ENCODE measurements around the gene C9orf78. TPM values are rescaled to one million over a fixed set of nuclear protein-coding genes. Genes with fewer than 3 reads are reported as not detected.

Gene C9orf78
- total RNA-seq, 4 donors from 2014 or later, result 30.2 to 42.2 (median 36.2) TPM

DNA sequence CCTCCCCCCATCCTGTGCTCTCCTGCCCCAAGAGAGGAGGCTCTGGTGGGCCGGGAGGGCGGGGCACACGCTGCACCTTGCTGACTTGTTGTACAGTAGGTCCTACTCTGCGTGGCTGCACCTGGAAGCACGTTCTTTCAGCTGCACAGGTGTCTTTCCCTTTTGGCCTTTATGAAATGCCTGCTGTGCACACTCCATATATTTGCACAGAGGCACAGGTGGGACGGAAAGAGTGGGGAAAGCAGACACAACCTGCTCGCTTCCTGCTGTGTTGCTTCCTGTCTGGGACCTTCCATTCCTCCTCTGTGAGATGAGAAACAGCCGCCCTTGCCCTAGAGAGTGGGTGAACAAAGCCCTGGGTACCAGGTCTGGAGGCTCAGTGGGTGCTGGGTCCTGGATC lies 5.0 kb upstream of the C9orf78 start:
- no peak for DNase-seq
- H3K9me3 ChIP-seq, result no peaks in the 10 kb centered on the region
- TF ChIP-seq, protein P1, sequence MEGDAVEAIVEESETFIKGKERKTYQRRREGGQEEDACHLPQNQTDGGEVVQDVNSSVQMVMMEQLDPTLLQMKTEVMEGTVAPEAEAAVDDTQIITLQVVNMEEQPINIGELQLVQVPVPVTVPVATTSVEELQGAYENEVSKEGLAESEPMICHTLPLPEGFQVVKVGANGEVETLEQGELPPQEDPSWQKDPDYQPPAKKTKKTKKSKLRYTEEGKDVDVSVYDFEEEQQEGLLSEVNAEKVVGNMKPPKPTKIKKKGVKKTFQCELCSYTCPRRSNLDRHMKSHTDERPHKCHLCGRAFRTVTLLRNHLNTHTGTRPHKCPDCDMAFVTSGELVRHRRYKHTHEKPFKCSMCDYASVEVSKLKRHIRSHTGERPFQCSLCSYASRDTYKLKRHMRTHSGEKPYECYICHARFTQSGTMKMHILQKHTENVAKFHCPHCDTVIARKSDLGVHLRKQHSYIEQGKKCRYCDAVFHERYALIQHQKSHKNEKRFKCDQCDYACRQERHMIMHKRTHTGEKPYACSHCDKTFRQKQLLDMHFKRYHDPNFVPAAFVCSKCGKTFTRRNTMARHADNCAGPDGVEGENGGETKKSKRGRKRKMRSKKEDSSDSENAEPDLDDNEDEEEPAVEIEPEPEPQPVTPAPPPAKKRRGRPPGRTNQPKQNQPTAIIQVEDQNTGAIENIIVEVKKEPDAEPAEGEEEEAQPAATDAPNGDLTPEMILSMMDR (IDR thresholded peaks at IDR 0.05), result no peak
- TF ChIP-seq POLR2A (IDR thresholded peaks at IDR 0.05), result no peak
- H3K27me3 ChIP-seq, result no peaks in the 10 kb centered on the region
- peak overlapping the region in 1 of 4 donors; percentile 38 for H3K27ac ChIP-seq
- no peak overlapping the region for H3K4me3 ChIP-seq
- H3K36me3 ChIP-seq, result no peaks in the 10 kb centered on the region
- H3K4me1 ChIP-seq, result peaks cover 0 to 23% (median 6%) of the 10 kb centered on the region in 4 donors

DNA sequence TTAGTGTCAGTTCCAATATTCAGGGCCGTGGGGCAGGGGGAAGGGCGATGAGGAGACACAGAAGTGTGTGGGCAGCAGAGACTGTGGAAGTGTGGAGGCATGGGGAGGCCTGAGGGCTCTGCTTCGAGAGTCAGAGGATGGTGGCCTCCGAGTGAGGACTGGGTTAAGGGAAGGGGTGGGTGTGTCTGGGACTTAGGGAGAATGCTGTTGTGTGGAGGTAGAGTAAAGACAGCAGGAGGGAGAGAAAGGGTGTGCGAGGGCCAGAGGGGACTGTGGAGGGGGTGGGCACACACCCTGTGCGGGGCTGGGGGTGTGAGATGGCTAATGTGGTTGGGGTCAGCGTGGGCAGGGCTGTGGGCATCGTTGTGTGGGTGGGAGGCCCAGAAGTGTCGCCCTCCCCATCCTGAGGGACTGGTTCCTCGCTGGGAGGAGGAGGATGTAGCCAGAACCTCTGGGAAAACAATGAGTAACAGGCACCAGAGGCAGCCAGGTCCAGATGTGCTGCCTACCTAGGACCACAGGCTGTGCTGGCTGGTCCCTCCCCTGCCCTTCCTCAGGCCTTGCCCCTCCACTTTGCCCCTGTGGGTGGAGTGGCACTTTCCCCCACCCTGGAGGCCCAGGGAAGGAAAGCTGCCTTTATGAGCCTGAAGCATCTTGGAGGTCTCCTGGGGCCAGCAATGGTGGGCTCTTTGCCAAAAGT lies 4.4 kb upstream of the C9orf78 start:
- Histone ChIP-seq H3K27ac (peak overlapping the region in 1 of 4 donors; percentile 38), H3K36me3 (no peaks in the 10 kb centered on the region), H3K27me3 (no peaks in the 10 kb centered on the region), H3K9me3 (no peaks in the 10 kb centered on the region), H3K4me3 (no peak overlapping the region), H3K4me1 (peaks cover 0 to 24% (median 6%) of the 10 kb centered on the region in 4 donors)
- TF ChIP-seq POLR2A (IDR thresholded peaks at IDR 0.05), result no peak
- TF ChIP-seq, protein P1 (IDR thresholded peaks at IDR 0.05), result no peak
- DNase-seq, result no peak

DNA sequence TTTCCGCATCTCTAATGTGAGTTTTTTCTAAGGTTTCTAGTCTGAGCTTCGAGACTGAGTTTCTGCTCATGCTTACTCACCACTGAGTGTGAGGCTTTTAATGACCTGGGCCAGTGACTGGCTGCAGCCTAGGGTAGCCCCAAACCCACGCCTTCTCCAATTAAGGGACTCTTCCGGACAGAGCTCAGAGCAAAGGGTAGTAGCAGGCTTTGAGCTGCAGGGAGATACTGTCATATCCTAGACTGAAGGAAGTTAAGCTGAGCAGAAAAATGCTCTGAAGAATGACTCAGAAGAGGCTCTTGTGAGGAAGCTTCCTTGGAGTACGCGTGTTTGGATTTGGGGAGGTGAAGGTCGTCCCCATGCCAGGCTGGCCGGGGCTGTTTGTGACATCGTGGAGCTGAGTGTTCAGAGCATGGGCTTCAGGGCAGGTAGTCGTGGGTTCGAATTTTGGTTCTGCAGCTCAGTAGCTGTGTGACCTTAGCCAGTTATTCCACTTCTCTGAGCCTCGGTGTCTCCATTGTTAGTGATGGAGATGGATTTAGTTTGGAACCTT lies 3.7 kb upstream of the C9orf78 start:
- no peak for DNase-seq
- no peak for TF ChIP-seq POLR2A (IDR thresholded peaks at IDR 0.05)
- TF ChIP-seq, protein P1 (IDR thresholded peaks at IDR 0.05), result no peak
- no peak overlapping the region for H3K4me3 ChIP-seq
- H3K4me1 ChIP-seq, result peaks cover 0 to 31% (median 10%) of the 10 kb centered on the region in 4 donors
- no peaks in the 10 kb centered on the region for H3K36me3 ChIP-seq
- H3K27me3 ChIP-seq, result no peaks in the 10 kb centered on the region
- no peak overlapping the region for H3K27ac ChIP-seq
- no peaks in the 10 kb centered on the region for H3K9me3 ChIP-seq

DNA sequence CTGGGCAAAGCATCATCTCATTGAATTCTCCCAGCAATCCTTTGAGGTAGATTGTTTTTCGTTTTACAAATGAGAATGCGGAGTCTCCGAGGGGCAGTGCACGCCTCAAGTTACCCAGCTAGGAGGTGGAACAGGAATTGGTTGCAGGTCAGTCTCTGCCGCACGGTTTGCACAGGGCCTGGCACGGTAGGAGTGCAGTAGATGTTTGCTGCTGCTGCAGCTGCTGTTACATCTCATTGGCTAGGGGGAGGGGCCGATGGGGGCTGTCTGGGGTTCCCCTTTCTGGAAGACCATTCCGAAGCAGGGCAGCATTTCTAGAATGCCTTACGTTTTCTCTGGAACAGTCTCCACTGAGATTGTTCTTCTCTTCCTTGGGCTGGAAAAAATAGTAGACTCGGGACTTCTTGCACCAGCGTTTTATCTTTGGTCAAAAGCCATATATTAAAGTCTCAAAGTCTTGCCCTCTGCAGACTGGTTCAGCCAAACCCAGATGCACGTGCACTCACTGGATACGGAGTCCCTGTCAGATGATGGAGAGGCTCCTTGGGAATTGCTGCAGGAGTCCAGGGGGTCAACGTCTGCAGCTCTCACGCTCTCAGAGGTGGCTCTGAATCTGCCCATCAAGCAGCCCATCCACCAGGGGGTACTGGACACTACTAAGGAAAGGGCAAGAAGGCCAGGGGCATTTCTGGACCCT lies 1.4 kb upstream of the C9orf78 start:
- Histone ChIP-seq H3K27ac (peak overlapping the region in 1 of 4 donors; percentile 88), H3K27me3 (no peaks in the 10 kb centered on the region), H3K36me3 (peaks cover 0 to 18% (median 0%) of the 10 kb centered on the region in 3 donors), H3K4me3 (peak overlapping the region; percentile 69 to 94 (median 76)), H3K4me1 (peaks cover 0 to 36% (median 11%) of the 10 kb centered on the region in 4 donors), H3K9me3 (no peaks in the 10 kb centered on the region)
- peak in 2 of 3 donors; percentile 73 to 75 for DNase-seq
- TF ChIP-seq, protein P1 (IDR thresholded peaks at IDR 0.05), result no peak
- no peak for TF ChIP-seq POLR2A (IDR thresholded peaks at IDR 0.05)

DNA sequence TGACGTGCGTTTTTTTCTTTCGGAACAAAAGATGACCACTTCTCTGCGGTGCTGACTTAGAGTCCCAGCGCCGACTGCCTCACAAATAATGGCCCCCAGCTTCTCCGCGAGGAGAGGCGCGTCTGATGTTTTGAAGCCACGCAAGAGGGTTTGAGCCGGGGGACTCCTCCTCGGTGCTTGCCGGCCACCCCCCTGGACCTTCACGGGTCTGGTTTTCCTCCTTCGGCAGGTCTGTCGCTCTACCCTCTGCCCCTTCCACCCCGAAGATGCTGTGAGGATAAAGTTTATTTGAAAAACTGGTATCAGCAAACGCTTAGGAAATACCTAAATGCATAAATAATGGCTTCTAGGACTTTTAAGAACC lies 767 bp upstream of the C9orf78 start:
- no peaks in the 10 kb centered on the region for H3K9me3 ChIP-seq
- H3K27me3 ChIP-seq, result no peaks in the 10 kb centered on the region
- DNase-seq, result no peak
- H3K4me1 ChIP-seq, result peaks cover 0 to 36% (median 11%) of the 10 kb centered on the region in 4 donors
- peak overlapping the region; percentile 69 to 94 (median 76) for H3K4me3 ChIP-seq
- peak overlapping the region; percentile 84 to 88 (median 86) for H3K27ac ChIP-seq
- TF ChIP-seq POLR2A (IDR thresholded peaks at IDR 0.05), result no peak
- TF ChIP-seq, protein P1 (IDR thresholded peaks at IDR 0.05), result no peak
- H3K36me3 ChIP-seq, result peaks cover 0 to 24% (median 0%) of the 10 kb centered on the region in 3 donors

Measured in Peyer's patch (tissue), 4 donors.